ENCODE results near the gene HSPA13.
"Not testable (repeated sequence)": the region's sequence is repeated elsewhere in the genome, so short reads cannot be mapped to it uniquely, and the experiment has no call there.

DNA sequence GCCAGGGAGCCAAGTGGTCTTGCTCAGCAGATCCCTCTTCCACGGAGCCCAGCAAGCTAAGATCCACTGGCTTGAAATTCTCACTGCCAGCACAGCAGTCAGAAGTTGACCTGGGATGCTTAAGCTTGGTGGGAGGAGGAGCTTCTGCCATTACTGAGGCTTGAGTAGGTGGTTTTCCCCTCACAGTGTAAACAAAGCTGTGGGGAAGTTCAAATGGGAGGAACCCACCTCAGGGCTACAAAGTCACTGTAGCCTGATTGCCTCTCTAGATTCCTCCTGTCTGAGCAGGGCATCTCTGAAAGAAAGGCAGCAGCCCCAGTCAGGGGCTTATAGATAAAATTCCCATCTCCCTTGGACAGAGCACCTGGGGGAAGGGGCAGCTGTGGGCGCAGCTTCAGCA, 55.6 kb downstream of the HSPA13 start:
- TF ChIP-seq FOXM1 (IDR thresholded peaks at IDR 0.05; ENCODE audit: borderline replicate concordance); SP1 (IDR thresholded peaks at IDR 0.05); CTBP1 (IDR thresholded peaks at IDR 0.05; ENCODE audit: borderline replicate concordance); BHLHE40 (IDR thresholded peaks at IDR 0.05; ENCODE audit: borderline replicate concordance); TARDBP (IDR thresholded peaks at IDR 0.05); ELF4 (IDR thresholded peaks at IDR 0.05); ARNT (IDR thresholded peaks at IDR 0.05); NFRKB (IDR thresholded peaks at IDR 0.05): not testable (repeated sequence)

Measured in HEK293T (cell line).